HG02571 (cell line): ENCODE measurements around the gene ETV6.

ENCODE experiments used
- ATAC-seq: cut with Tn5 transposase; IDR thresholded peaks from one replicate; pipeline ENCODE4 v1.9.1; 2021; ENCODE audit warnings: mild to moderate bottlenecking, moderate library complexity; ENCODE audit not compliant: unreplicated experiment

Gene ETV6

DNA sequence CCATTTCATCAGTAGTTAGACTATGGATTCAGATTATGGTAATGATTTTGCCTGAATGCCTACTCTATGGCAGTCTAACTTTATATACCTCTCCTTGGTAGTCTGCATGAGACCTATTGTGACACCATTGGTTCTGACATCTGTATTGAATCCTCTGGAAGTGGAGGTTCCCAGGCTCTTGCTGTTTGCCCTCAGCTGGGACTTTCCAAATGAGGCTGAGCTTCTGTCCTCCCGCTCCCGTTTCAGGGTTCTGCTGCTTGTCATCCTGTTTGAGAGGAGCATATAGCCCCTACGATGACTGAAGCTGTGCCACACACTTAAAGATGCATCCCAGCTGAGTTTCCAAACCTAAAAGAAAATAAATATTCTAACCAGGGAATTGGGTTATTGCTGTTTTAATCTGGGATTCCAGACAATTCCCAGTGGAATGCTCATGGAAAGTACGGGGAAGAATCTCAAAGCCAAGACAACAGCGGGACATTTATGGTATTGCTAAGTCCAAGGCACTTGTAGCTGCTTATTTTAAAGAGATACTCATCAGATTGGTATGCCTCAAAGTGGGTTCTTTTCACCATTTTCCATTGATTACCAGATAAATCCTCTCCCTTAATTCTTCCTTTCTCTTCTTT, 105.9 kb downstream of the ETV6 start:
- no peak for ATAC-seq

GRCh38 chr12:11756022-11756421, 106.5 kb downstream of the ETV6 start:
- ATAC-seq = no peak

GRCh38 chr12:11756523-11756922, 107.0 kb downstream of the ETV6 start:
- no peak for ATAC-seq

DNA sequence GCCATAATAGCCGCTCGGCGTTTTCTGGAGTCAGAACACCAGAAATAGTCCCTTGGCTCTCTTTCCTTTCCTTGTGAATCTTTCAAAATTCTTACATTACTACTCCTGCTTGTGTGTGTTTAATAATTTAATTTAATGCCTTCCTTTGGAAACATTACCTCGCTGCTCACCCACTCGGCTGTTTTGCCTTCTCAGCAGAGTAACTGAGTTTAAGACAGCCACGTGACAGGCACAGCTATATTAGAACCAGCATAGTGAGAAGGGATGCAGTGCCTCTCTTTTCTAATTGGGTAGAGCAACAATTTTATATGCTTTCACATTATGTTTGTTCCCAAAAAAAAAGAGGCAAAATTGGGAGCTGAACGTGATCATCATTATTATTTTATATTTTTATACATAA, 107.6 kb downstream of the ETV6 start:
- no peak for ATAC-seq

DNA sequence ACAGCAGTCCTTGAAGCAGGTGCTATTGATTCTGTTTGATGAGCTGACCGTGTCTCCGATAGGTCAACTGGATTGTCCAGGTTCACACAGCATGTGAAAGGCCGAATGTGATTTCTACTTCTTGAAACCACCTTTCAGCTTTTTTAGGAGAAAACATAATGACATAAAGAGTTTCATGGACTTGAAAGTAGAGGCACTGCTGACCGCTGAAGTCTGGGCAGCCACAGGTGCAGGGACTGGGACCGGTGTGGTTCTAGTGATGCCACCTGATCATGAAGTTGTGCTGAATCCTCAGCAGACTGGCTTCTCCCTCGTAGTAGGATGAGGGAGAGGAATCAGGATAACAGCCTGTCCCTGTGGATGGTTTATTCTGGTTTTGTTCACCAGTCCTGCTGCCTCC, 108.1 kb downstream of the ETV6 start:
- ATAC-seq = no peak

GRCh38 chr12:11758087-11758486, 108.6 kb downstream of the ETV6 start:
- no peak for ATAC-seq

DNA sequence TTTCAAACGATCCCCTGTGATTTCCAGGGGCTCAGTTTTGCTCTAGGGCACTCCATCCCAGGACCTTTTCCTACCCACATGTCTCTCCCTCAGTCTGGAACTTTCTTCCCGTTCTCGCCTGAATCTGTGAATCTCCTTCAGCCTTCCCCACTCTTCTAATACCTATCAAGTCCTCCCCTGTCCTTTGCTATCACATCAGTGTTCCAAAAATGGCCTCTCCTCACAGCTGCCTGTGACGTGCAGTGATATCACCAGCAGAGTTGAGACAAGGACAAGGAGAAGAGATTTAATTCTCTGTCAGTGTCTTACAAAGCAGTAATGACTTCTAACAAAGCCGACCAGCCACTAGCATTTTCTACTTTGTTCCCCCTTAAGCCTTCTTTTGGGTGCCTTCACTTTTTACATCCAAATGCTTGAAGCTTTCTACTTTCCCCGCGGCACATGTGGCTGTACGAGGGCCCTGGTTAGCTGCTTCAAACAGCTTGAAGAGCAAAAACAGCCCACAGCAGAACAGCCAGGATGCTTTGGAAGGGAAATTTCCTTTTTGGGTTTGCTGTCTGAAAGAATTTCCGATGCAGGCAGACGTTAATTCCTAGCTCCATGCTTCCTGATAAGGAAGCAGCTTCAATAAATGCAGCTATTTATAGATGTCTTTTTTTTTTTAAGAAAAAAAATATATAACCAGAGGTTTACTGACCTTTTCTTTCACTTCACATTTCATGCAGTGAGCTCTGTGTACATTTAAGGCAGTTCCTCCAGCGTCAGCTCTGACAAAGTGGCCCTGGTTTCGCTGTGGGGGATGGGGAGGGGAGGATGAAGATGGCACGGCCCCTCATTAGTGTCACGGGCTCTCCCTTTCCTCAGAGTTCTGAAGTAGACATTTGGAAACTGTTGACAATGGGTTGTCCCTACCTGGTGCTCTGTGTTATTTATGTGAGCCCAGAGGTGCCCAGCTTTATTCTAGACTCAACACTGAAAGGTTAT, 109.3 kb downstream of the ETV6 start:
- ATAC-seq = no peak

DNA sequence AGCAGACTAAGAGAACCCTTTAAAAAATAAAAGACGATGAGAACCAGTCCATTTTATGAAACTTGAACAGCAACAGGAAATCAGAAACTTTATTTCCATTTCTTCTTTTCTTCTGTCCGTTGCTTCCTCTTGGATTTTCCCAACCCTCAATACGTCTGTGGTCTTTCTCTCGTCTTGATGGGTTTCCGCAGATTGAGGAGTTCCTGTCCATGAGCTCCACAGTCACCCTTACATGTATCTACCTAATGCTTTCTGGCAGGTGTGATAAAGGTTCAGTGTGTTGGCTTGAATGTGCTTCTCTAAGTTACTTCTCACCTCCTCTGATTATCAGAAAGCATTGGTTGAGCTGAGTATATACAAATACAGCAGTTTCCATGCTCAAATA, 110.0 kb downstream of the ETV6 start:
- ATAC-seq = no peak

DNA sequence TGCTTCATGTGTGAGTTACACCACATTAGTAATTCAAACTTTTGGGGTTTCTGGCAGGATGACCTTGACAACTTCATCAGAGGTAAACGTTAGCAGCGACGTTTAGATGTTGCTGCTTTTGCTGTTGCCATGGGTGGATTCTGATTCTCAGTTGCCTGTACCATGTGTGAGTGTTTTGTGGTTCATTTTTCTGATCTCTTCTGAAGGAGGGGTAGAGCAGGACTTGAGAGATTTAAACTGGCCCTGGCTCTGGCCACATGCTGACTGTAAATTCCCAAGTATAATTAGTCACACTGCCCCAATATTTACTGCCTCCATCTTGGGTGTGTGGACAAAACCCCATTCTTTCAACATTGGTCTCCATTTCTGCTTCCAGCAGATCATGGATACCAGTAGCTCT, 110.4 kb downstream of the ETV6 start:
- no peak for ATAC-seq

GRCh38 chr12:11761869-11762567, 112.5 kb downstream of the ETV6 start:
- peak; percentile 46 for ATAC-seq

DNA sequence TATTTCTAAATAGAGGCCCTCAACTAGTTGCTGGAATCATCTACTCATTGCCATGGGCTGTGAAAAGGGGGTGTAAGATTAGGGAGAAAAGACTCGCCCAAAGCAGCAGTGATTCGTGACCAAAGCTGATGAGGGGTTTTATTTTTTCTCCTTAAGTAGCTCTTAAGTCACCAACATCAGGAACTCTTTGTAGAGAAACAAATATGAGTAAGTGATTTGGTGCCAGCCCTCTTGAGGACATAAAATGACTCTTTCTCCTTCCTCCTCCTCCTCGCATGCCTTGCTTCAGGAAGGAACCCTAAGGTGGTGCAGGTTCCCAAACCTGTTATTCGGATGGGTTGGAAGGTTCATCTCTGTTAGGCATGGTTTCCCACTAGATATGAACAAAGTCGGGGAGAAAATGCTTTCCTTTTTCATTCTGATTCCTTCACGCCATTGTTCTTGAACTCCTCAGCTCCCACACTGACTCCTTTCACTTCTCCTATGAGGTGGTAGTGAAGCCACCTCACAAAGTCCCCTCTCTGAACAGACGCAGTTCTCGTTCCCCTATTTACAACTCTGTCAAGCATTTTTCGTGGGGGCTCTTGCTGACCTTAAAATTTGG, 113.4 kb downstream of the ETV6 start:
- ATAC-seq = no peak

- ATAC-seq = no peak
Observed at GRCh38 chr12:11763760-11764520, 114.5 kb downstream of the ETV6 start.

DNA sequence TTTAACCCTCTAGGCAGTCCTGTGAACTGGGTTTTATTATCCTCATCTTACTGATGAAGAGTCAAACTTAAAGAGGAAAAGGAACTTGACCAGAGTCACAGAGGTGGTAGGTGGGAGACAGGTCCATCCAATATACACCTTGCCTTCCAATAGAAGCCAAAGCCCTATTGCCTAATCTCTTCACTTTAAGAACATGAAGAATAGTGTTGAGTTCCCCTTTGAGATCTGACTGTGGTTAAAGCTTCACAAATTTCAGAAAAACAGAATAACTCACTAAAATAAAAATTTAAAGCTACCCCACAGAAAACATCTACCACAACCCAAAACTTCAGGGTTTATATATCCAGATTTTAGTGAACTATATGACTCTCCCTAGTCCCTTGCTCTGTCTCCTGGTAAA, 115.4 kb downstream of the ETV6 start:
- no peak for ATAC-seq

- ATAC-seq = no peak
Observed at GRCh38 chr12:11765421-11765816, 115.9 kb downstream of the ETV6 start.

GRCh38 chr12:11765817-11766794, 116.6 kb downstream of the ETV6 start:
- peak; percentile 67 for ATAC-seq

- ATAC-seq = no peak
Observed at GRCh38 chr12:11767029-11767724, 117.7 kb downstream of the ETV6 start.

DNA sequence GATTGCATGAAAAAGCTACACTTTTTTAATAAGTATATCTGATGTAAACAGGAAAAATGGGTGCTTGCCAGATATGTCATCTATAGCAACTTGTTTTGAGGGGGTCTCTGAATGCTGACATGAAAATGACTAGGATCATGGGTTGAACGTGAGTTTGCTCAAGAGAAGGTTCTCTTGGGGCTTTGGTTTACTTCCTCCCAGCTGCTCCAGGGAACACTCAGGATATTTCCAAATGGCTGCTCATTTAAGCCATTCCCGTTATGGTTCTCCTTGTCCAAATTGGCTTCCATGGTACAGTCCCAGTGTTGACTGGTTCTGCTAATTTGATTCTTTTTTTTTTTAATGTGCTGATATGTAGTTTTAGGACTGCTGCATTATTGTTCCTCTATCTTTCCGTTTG, 118.3 kb downstream of the ETV6 start:
- no peak for ATAC-seq

DNA sequence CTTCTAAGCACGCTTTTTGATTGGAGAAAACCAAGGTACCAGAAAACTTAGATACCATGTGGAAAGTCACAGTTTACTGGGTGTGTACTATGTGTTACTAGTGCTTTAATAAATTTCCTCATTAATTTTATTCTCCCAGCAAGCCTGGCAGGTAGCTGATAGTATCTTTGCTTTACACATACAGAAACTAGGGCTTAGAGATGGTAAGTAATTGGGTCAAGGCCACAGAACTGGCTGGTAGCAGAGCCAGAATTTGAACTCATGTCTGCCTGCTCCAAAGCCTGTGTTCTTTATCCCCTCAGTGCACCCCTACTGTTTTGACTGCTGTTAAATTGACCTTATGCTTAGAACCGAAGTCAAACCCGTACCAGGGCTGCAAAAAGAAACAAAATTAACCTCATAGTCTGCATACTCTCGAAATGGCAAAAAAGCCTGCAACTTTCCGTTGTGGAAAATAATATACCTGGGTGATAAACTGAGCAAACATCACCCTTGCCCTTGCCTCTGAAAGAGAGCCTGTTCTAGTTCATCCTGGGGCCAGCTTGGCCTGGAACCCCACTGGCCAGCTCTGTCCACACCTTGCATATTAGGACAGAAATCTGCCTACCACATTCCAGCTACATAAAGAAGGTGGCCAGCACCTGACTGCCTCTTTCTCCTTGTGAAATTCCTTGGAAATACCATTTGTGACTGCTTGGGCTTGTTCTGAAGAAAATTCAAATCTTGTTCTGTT, 118.9 kb downstream of the ETV6 start:
- no peak for ATAC-seq
